ENCODE measurements around the gene CDH12. TPM values are rescaled to one million over a fixed set of nuclear protein-coding genes. Genes with fewer than 3 reads are reported as not detected.

Gene CDH12
- total RNA-seq, 1 experiment from 2014 or later: not detected

DNA sequence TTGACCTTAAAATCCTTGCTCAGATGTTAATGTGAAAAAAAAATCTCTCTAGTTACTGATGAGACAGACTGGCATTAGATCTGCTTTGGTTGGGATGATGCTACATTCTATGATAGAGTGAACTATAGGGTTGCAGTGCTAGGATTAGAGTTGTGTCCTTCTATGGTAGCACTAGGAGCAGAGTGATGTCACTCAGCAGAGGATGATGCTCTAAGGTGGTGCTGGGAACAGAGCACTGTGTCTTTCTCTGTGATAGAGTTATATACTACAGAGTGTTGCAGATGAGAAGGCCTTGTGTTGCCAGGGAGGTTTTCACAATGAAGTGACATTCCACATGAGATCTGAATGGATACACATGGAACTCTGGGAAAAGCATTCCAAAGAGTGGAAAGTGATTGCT lies 462.3 kb downstream of the CDH12 start:
- RAD21 ChIA-PET (ENCODE audit: low non-redundant PET in 1 of 2, low total read pairs in 2 of 2, uncharacterized antibody in 2 of 2, unreplicated experiment in 2 of 2): no interaction called here
- no peaks in the 10 kb centered on the region for H3K36me3 ChIP-seq (ENCODE audit: control insufficient read depth in 1 of 2, insufficient read depth in 2 of 2, low read length in 2 of 2)
- no peak for ATAC-seq
- POLR2A ChIA-PET: no interaction called here
- H3K4me2 ChIP-seq (ENCODE audit: low read length): no peak overlapping the region
- peaks cover 5 to 16% of the 10 kb centered on the region in 2 experiments; a peak in 2 of 4 replicates for H3K9me3 ChIP-seq (ENCODE audit: control insufficient read depth in 1 of 2, insufficient read depth in 1 of 2, low read depth in 1 of 2, low read length in 2 of 2)
- no peak overlapping the region for H3K4me3 ChIP-seq (replicated peaks in 1 of 2; ENCODE audit: low read depth in 1 of 2, low read length in 2 of 2)
- CTCF ChIA-PET: no interaction called here
- BruUV-seq (replicated peaks): no TSS peak
- intact Hi-C loops (cut with micrococcal nuclease): no loop called here
- no peaks in the 10 kb centered on the region for H3K79me2 ChIP-seq (ENCODE audit: insufficient read depth, low read length)
- H3K4me1 ChIP-seq (ENCODE audit: control insufficient read depth in 1 of 2, insufficient read depth in 2 of 2, low read length in 2 of 2): no peaks in the 10 kb centered on the region
- DNase-seq (ENCODE audit: low read depth, low spot score): no peak
- H3K27ac ChIP-seq (ENCODE audit: low read depth, low read length): no peak overlapping the region
- no peak overlapping the region for H3K9ac ChIP-seq (ENCODE audit: low read length)
- TF ChIP-seq CBX3 (IDR thresholded peaks at IDR 0.05; ENCODE audit: low read depth) (no peak), SIN3A (IDR thresholded peaks at IDR 0.05; ENCODE audit: low read depth) (no peak), CEBPB (IDR thresholded peaks at IDR 0.05; ENCODE audit: low read depth) (no peak), EZH2phosphoT487 (IDR thresholded peaks at IDR 0.05; ENCODE audit: borderline replicate concordance) (no peak), ELF1 (IDR thresholded peaks at IDR 0.05; ENCODE audit: borderline replicate concordance, low read depth) (no peak), EZH2 (IDR thresholded peaks at IDR 0.05) (no peak), ZFX (IDR thresholded peaks at IDR 0.05) (no peak), SP1 (IDR thresholded peaks at IDR 0.05; ENCODE audit: low read depth) (no peak), YY1 (IDR thresholded peaks at IDR 0.05; ENCODE audit: extremely low read depth, insufficient replicate concordance, low read depth, low read length) (no peak), ZNF274 (IDR thresholded peaks at IDR 0.05; ENCODE audit: low read depth, low read length) (no peak), TCF7L2 (IDR thresholded peaks at IDR 0.05; ENCODE audit: borderline replicate concordance, extremely low read depth, insufficient read depth, insufficient read length) (no peak), RAD21 (IDR thresholded peaks at IDR 0.05; ENCODE audit: low read depth) (no peak), POLR2AphosphoS5 (IDR thresholded peaks at IDR 0.05; ENCODE audit: low read depth, low read length) (no peak), POLR2A (IDR thresholded peaks at IDR 0.05; ENCODE audit: borderline replicate concordance, extremely low read depth, insufficient read depth, insufficient read length) (no peak), EGR1 (IDR thresholded peaks at IDR 0.05; ENCODE audit: low read depth) (no peak), SRF (IDR thresholded peaks at IDR 0.05; ENCODE audit: low read depth) (no peak), JUND (IDR thresholded peaks at IDR 0.05) (no peak), FOSL1 (IDR thresholded peaks at IDR 0.05; ENCODE audit: low read depth) (no peak)
- TF ChIP-seq, protein P1, sequence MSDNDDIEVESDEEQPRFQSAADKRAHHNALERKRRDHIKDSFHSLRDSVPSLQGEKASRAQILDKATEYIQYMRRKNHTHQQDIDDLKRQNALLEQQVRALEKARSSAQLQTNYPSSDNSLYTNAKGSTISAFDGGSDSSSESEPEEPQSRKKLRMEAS (IDR thresholded peaks at IDR 0.05): no peak
- H4K20me1 ChIP-seq (ENCODE audit: insufficient read depth): no peaks in the 10 kb centered on the region
- no peaks in the 10 kb centered on the region for H3K9me2 ChIP-seq (ENCODE audit: insufficient read depth)
- H2AFZ ChIP-seq (ENCODE audit: low read depth, low read length, poor library complexity, severe bottlenecking): no peak overlapping the region
- no peaks in the 10 kb centered on the region for H3K27me3 ChIP-seq (ENCODE audit: insufficient read depth, low read length)
